Trophoblast cell (in vitro differentiated cells and primary cell): Measurements from ENCODE around the gene NTNG1.
A peak's percentile ranks its signal among the peaks of the same experiment; 100 is the strongest.

Experiments used
- DNase-seq, 2 donors: peaks; one replicate each; pipeline ENCODE4 v3.0.0-alpha.2; 2016
- H2AFZ ChIP-seq: 2 replicates; pipeline ENCODE4 v1.6.1; 2013; ENCODE audit warnings: low read length, moderate library complexity, mild to moderate bottlenecking; ENCODE audit not compliant: insufficient read depth, poor library complexity
- H2AK5ac ChIP-seq: 2 replicates; pipeline ENCODE4 v1.6.1; 2013; ENCODE audit warnings: mild to moderate bottlenecking, low read length
- H2BK120ac ChIP-seq: 2 replicates; pipeline ENCODE4 v1.6.1; 2013; ENCODE audit warnings: low read length, mild to moderate bottlenecking, moderate library complexity; ENCODE audit not compliant: insufficient read depth, poor library complexity
- H2BK12ac ChIP-seq: 2 replicates; pipeline ENCODE4 v1.6.1; 2013; ENCODE audit warnings: mild to moderate bottlenecking, low read length, moderate library complexity
- H2BK5ac ChIP-seq: 2 replicates; pipeline ENCODE4 v1.6.1; 2013; ENCODE audit warnings: low read length, low read depth, moderate library complexity, mild to moderate bottlenecking; ENCODE audit not compliant: poor library complexity
- H3K14ac ChIP-seq: 2 replicates; pipeline ENCODE4 v1.6.1; 2013; ENCODE audit warnings: mild to moderate bottlenecking, low read length
- H3K18ac ChIP-seq: 2 replicates; pipeline ENCODE4 v1.6.1; 2013; ENCODE audit warnings: mild to moderate bottlenecking, low read length
- H3K23ac ChIP-seq: 2 replicates; pipeline ENCODE4 v1.6.1; 2013; ENCODE audit warnings: low read length
- H3K27ac ChIP-seq: 2 replicates; pipeline ENCODE4 v1.5.1; 2013; ENCODE audit warnings: low read depth, mild to moderate bottlenecking, inconsistent platforms, low read length, moderate library complexity
- H3K27me3 ChIP-seq: 2 replicates; pipeline ENCODE4 v1.6.1; 2013; ENCODE audit warnings: inconsistent platforms, mild to moderate bottlenecking, low read length, moderate library complexity; ENCODE audit not compliant: insufficient read depth
- H3K36me3 ChIP-seq, 2 experiments: 1 replicate in 1 of 2; 2 replicates in 1 of 2; pipeline ENCODE4 v1.6.1; 2013; ENCODE audit warnings: low read length in 2 of 2, mild to moderate bottlenecking in 2 of 2, moderate library complexity in 1 of 2; ENCODE audit not compliant: insufficient read depth in 2 of 2, control insufficient read depth in 1 of 2
- H3K4ac ChIP-seq: 2 replicates; pipeline ENCODE4 v1.6.1; 2013; ENCODE audit warnings: low read depth, mild to moderate bottlenecking, low read length, moderate library complexity
- H3K4me1 ChIP-seq, 2 experiments: 1 replicate in 1 of 2; 2 replicates in 1 of 2; pipeline ENCODE4 v1.6.1; 2013; ENCODE audit warnings: low read length in 2 of 2, mild to moderate bottlenecking in 2 of 2, moderate library complexity in 1 of 2; ENCODE audit not compliant: insufficient read depth in 2 of 2, control insufficient read depth in 1 of 2
- H3K4me2 ChIP-seq: 2 replicates; pipeline ENCODE4 v1.6.1; 2013; ENCODE audit warnings: inconsistent platforms, mild to moderate bottlenecking, low read length, moderate library complexity
- H3K4me3 ChIP-seq: 2 replicates; pipeline ENCODE4 v1.5.1; 2013; ENCODE audit warnings: mild to moderate bottlenecking, low read depth, low read length, inconsistent platforms
- H3K79me1 ChIP-seq: one replicate; pipeline ENCODE4 v1.6.1; 2013; ENCODE audit warnings: low read length
- H3K79me2 ChIP-seq: 2 replicates; pipeline ENCODE4 v1.6.1; 2013; ENCODE audit warnings: low read length, mild to moderate bottlenecking; ENCODE audit not compliant: control insufficient read depth, insufficient read depth, poor library complexity
- H3K9ac ChIP-seq: 2 replicates; pipeline ENCODE4 v1.6.1; 2013; ENCODE audit warnings: mild to moderate bottlenecking, low read length
- H3K9me3 ChIP-seq: 2 replicates; pipeline ENCODE4 v1.6.1; 2013; ENCODE audit warnings: low read depth, mild to moderate bottlenecking, control low read depth, inconsistent platforms, low read length; ENCODE audit not compliant: insufficient read depth
- H4K12ac ChIP-seq: 2 replicates; pipeline ENCODE4 v1.6.1; 2013; ENCODE audit warnings: low read depth, mild to moderate bottlenecking, low read length, moderate library complexity
- H4K8ac ChIP-seq: 2 replicates; pipeline ENCODE4 v1.6.1; 2013; ENCODE audit warnings: low read depth, mild to moderate bottlenecking, low read length, moderate library complexity
- H4K91ac ChIP-seq: one replicate; pipeline ENCODE4 v1.6.1; 2013; ENCODE audit warnings: low read depth, mild to moderate bottlenecking, low read length, moderate library complexity
- WGBS: extraction: QIAGEN DNeasy Blood & Tissue Kit; methylation state at CpG from one replicate; pipeline ENCODE4 v1.1.7; 2013; ENCODE audit warnings: missing lambda C conversion rate; ENCODE audit not compliant: insufficient read length, insufficient coverage; ENCODE audit errors: extremely low coverage; 5-methylcytosine and 5-hydroxymethylcytosine counted together

NTNG1 gene

GRCh38 chr1:107169615-107170014 lies 28.8 kb downstream of the NTNG1 start:
- no CpG with 5 or more reads among the region's 3 CpGs for WGBS
- Histone ChIP-seq H4K12ac (no peak overlapping the region), H3K4me2 (no peak overlapping the region), H3K79me1 (no peaks in the 10 kb centered on the region), H3K79me2 (no peaks in the 10 kb centered on the region), H2AK5ac (no peak overlapping the region), H3K9me3 (no peaks in the 10 kb centered on the region), H2BK12ac (no peak overlapping the region), H3K36me3 (no peaks in the 10 kb centered on the region), H3K4me3 (no peak overlapping the region), H3K23ac (no peak overlapping the region), H3K27me3 (no peaks in the 10 kb centered on the region), H3K9ac (no peak overlapping the region), H4K8ac (no peak overlapping the region), H3K14ac (no peak overlapping the region), H4K91ac (no peak overlapping the region), H3K18ac (no peak overlapping the region), H2BK120ac (no peak overlapping the region), H3K27ac (no peak overlapping the region), H3K4me1 (peaks cover 0 to 2% of the 10 kb centered on the region in 2 experiments), H2BK5ac (no peak overlapping the region), H2AFZ (no peak overlapping the region), H3K4ac (no peak overlapping the region)
- DNase-seq: no peak

- no peak overlapping the region for H3K4me2 ChIP-seq
Measured at GRCh38 chr1:107171333-107171732, 30.5 kb downstream of the NTNG1 start.

DNA sequence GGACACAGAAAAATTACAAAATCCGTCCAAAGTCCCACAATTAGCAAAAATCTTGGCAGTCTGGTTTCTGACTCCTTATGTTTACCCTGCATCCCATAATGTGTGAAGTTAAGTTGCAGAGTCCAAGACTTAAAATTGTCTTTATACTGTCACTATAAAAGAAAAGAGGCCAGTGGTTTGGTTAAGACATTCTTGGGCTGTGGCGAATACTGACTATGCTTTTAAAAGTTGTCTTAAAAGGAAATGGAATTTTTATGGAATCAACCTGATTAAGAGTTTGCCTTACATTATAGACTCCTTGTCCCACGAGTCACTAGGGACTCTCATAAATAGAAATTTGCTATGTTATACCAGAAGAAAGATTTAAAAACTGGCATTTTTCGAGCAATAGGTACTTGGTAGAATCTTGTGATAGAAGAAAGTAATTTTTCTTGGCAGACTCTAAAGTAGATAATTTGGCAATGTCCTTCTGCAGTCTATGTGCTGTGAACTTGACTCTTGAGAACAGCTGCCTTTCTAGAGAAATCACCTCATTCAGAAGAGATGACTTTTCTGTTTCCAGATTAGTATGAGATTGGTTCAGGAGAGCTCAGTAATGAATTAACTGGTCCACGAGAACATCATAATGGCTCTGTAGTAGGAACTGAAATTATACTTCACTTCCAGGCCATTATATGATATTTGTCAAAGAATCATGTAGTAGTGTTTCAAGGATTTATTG lies 31.8 kb downstream of the NTNG1 start:
- Histone ChIP-seq H3K4me3 (no peak overlapping the region), H2AFZ (no peak overlapping the region), H3K4me2 (no peak overlapping the region), H3K27ac (no peak overlapping the region), H3K4ac (no peak overlapping the region), H3K36me3 (no peaks in the 10 kb centered on the region), H3K14ac (no peak overlapping the region), H2BK12ac (no peak overlapping the region), H3K79me2 (no peaks in the 10 kb centered on the region), H3K9ac (no peak overlapping the region), H3K27me3 (no peaks in the 10 kb centered on the region), H4K8ac (no peak overlapping the region), H4K91ac (no peak overlapping the region), H3K4me1 (peaks cover 0 to 2% of the 10 kb centered on the region in 2 experiments), H2AK5ac (no peak overlapping the region), H3K23ac (no peak overlapping the region), H4K12ac (no peak overlapping the region), H2BK120ac (no peak overlapping the region), H3K9me3 (no peaks in the 10 kb centered on the region), H2BK5ac (no peak overlapping the region), H3K18ac (no peak overlapping the region), H3K79me1 (no peaks in the 10 kb centered on the region)
- DNase-seq: no peak
- no CpG with 5 or more reads among the region's 5 CpGs for whole genome bisulfite sequencing

More at GRCh38 chr1:107171333-107171732, 30.5 kb downstream of the NTNG1 start:
- no peak overlapping the region for H2BK120ac ChIP-seq
- no peak overlapping the region for H3K23ac ChIP-seq
- H2BK12ac ChIP-seq: no peak overlapping the region
- H3K14ac ChIP-seq: no peak overlapping the region
- no peak overlapping the region for H3K4me3 ChIP-seq
- no CpG with 5 or more reads among the region's 5 CpGs for WGBS
- no peaks in the 10 kb centered on the region for H3K36me3 ChIP-seq
- no peak overlapping the region for H2AFZ ChIP-seq
- H3K4me1 ChIP-seq: peaks cover 0 to 2% of the 10 kb centered on the region in 2 experiments
- no peaks in the 10 kb centered on the region for H3K27me3 ChIP-seq
- no peak overlapping the region for H2AK5ac ChIP-seq
- no peak overlapping the region for H3K9ac ChIP-seq
- no peak overlapping the region for H4K12ac ChIP-seq
- H3K79me1 ChIP-seq: no peaks in the 10 kb centered on the region
- DNase-seq: no peak
- no peak overlapping the region for H2BK5ac ChIP-seq
- no peaks in the 10 kb centered on the region for H3K9me3 ChIP-seq
- no peak overlapping the region for H3K18ac ChIP-seq
- H3K27ac ChIP-seq: no peak overlapping the region
- no peaks in the 10 kb centered on the region for H3K79me2 ChIP-seq
- H4K91ac ChIP-seq: no peak overlapping the region
- no peak overlapping the region for H3K4ac ChIP-seq
- no peak overlapping the region for H4K8ac ChIP-seq

DNA sequence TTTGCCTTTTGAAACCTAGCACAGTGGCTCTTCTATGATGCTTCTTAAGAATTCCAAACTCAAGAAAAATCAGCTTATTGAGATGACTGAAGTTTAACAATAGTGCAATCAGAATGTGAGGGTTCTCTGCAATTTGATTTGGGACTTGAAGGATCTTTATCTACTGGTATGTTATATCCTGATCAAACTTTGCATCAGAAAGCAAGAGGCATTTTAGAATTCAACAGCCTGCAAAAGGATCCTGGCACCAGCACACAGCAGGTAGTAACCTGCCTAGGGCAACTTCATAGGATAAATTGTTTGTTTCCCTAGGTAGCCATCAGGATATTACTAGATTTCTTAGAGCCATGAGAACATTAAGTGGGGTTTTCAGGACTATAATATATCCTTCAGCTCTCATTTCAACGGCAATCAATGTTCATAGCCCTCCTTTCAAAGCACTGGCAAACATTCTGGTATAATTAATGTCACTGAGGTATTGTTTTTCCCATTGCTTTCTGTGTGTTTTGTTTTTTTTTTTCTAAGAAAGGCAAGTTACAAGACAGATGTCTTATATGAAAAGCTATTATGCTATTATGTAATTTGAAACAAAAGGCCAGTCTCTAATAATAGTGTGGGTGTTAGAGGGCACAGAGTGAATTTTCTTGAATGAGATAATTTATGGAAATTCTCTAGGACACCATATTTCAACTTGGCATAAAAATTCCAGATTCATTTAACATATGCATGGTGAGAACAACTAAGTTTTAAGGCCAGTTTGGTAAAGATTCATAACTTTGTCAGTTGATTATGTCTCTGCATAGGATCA lies 34.5 kb downstream of the NTNG1 start:
- WGBS: no CpG with 5 or more reads among the region's 1 CpG
- Histone ChIP-seq H3K27ac (no peak overlapping the region), H3K9me3 (no peaks in the 10 kb centered on the region), H3K4me1 (peaks cover 0 to 2% of the 10 kb centered on the region in 2 experiments), H3K4ac (no peak overlapping the region), H3K4me3 (no peak overlapping the region), H3K79me1 (no peaks in the 10 kb centered on the region), H3K14ac (no peak overlapping the region), H2AFZ (no peak overlapping the region), H3K9ac (no peak overlapping the region), H4K91ac (no peak overlapping the region), H3K18ac (no peak overlapping the region), H2BK12ac (no peak overlapping the region), H3K79me2 (no peaks in the 10 kb centered on the region), H4K12ac (no peak overlapping the region), H3K23ac (no peak overlapping the region), H2BK120ac (no peak overlapping the region), H3K4me2 (no peak overlapping the region), H2BK5ac (no peak overlapping the region), H2AK5ac (no peak overlapping the region), H4K8ac (no peak overlapping the region), H3K27me3 (no peaks in the 10 kb centered on the region), H3K36me3 (no peaks in the 10 kb centered on the region)
- peak; percentile 4 to 55 for DNase-seq
